HepG2 (cell line): ENCODE measurements around the gene TXNDC11. TPM values are rescaled to one million over a fixed set of nuclear protein-coding genes. Genes with fewer than 3 reads are reported as not detected.

Experiments
- AGO1 ChIP-seq: fragments of 200-400 bp; formaldehyde crosslinking; IDR thresholded peaks from 2 replicates; pipeline ENCODE4 v1.6.1; 2017; ENCODE audit warnings: mild to moderate bottlenecking, low read depth, low read length, moderate library complexity; ENCODE audit not compliant: poor library complexity, severe bottlenecking
- ATAD3A ChIP-seq: sonication (generic); formaldehyde crosslinking; IDR thresholded peaks from 2 replicates; pipeline ENCODE4 v1.4.0; 2020; ENCODE audit warnings: missing genetic modification reagents
- CEBPB ChIP-seq: IDR thresholded peaks from 2 replicates; pipeline ENCODE4 v1.6.1; 2011; ENCODE audit warnings: low read depth, low read length, improper control_type of control experiment, borderline replicate concordance
- DPF2 ChIP-seq: sonication (generic); formaldehyde crosslinking; IDR thresholded peaks from 2 replicates; pipeline ENCODE4 v1.4.0; 2020; ENCODE audit warnings: mild to moderate bottlenecking, low read depth, missing genetic modification reagents, borderline replicate concordance
- ERF ChIP-seq: IDR thresholded peaks from 2 replicates; pipeline ENCODE4 v1.6.1; 2018; ENCODE audit warnings: missing biosample characterization, missing genetic modification reagents
- GFI1 ChIP-seq: sonication (generic); formaldehyde crosslinking; IDR thresholded peaks from 2 replicates; pipeline ENCODE4 v1.5.0; 2020; ENCODE audit warnings: missing genetic modification reagents, mild to moderate bottlenecking, borderline replicate concordance
- HDAC2 ChIP-seq: sonication (generic); formaldehyde crosslinking; IDR thresholded peaks from 2 replicates; pipeline ENCODE4 v1.4.0; 2020; ENCODE audit warnings: missing genetic modification reagents
- KDM4B ChIP-seq: sonication (generic); formaldehyde crosslinking; IDR thresholded peaks from 2 replicates; pipeline ENCODE4 v1.4.0; 2020; ENCODE audit warnings: missing genetic modification reagents
- NCOA1 ChIP-seq: sonication (generic); formaldehyde crosslinking; IDR thresholded peaks from 2 replicates; pipeline ENCODE4 v1.9.0; 2021; ENCODE audit warnings: missing genetic modification reagents
- PHB2 ChIP-seq: fragments of 450-650 bp; IDR thresholded peaks from 2 replicates; pipeline ENCODE4 v1.6.1; 2018; ENCODE audit not compliant: partially characterized antibody
- SNAPC2 ChIP-seq: sonication (generic); formaldehyde crosslinking; IDR thresholded peaks from 2 replicates; pipeline ENCODE4 v1.8.1; 2022; ENCODE audit warnings: mild to moderate bottlenecking, missing genetic modification reagents
- ZNF235 ChIP-seq: sonication (generic); formaldehyde crosslinking; IDR thresholded peaks from 2 replicates; pipeline ENCODE4 v1.8.1; 2023; ENCODE audit warnings: mild to moderate bottlenecking, missing genetic modification reagents, borderline replicate concordance
- ZNF883 ChIP-seq: sonication (generic); formaldehyde crosslinking; IDR thresholded peaks from 2 replicates; pipeline ENCODE4 v1.5.1; 2020; ENCODE audit warnings: mild to moderate bottlenecking, missing genetic modification reagents; ENCODE audit errors: not compliant biosample characterization
- polyA plus RNA-seq, 8 experiments: library from polyadenylated mRNA; depleted of rRNA in 3 of 8; stranded (reverse) in 7 of 8; unstranded in 1 of 8; fragments of >200 nt; fragmentation: Illumina TruSeq in 4 of 8; extraction: Trizol in 4 of 8; gene quantifications; 2 replicates each; pipeline versions ENCODE4 v1.2.1 to v1.2.3, GENCODE V29; 2011 to 2016; ENCODE audit warnings: low read depth in 4 of 8, missing spikeins in 1 of 8, mixed read lengths in 1 of 8; ENCODE audit not compliant: insufficient read depth in 1 of 8
- total RNA-seq, 5 experiments: library from RNA; depleted of rRNA; stranded (reverse); fragments of >200 nt; fragmentation: Illumina TruSeq; extraction: Trizol; gene quantifications; 2 replicates each; pipeline ENCODE4 v1.2.3, GENCODE V29; 2016; ENCODE audit warnings: low read depth in 1 of 5
- TF ChIP-seq, protein P1 (sequence below), 2 experiments: sonication (generic) in 1 of 2; formaldehyde crosslinking in 1 of 2; IDR thresholded peaks; 2 replicates each; pipeline versions ENCODE4 v1.5.1 to v1.6.1; 2011 to 2020; ENCODE audit warnings: borderline replicate concordance in 1 of 2, low read depth in 1 of 2, low read length in 1 of 2, mild to moderate bottlenecking in 1 of 2, missing genetic modification reagents in 1 of 2, moderate library complexity in 1 of 2
- TF ChIP-seq, protein P2 (sequence below): sonication (generic); formaldehyde crosslinking; IDR thresholded peaks from 2 replicates; pipeline ENCODE4 v1.4.0; 2020; ENCODE audit warnings: missing genetic modification reagents
- TF ChIP-seq, protein P3 (sequence below): sonication (generic); formaldehyde crosslinking; IDR thresholded peaks from 2 replicates; pipeline ENCODE4 v1.9.0; 2022; ENCODE audit warnings: low read depth, missing genetic modification reagents

The TXNDC11 gene
- total and polyA plus RNA-seq, 2 of the 13 experiments (the other 11 are each of a cell fraction or from before 2014, with no cell fraction given), result 74.9 to 123 TPM

DNA sequence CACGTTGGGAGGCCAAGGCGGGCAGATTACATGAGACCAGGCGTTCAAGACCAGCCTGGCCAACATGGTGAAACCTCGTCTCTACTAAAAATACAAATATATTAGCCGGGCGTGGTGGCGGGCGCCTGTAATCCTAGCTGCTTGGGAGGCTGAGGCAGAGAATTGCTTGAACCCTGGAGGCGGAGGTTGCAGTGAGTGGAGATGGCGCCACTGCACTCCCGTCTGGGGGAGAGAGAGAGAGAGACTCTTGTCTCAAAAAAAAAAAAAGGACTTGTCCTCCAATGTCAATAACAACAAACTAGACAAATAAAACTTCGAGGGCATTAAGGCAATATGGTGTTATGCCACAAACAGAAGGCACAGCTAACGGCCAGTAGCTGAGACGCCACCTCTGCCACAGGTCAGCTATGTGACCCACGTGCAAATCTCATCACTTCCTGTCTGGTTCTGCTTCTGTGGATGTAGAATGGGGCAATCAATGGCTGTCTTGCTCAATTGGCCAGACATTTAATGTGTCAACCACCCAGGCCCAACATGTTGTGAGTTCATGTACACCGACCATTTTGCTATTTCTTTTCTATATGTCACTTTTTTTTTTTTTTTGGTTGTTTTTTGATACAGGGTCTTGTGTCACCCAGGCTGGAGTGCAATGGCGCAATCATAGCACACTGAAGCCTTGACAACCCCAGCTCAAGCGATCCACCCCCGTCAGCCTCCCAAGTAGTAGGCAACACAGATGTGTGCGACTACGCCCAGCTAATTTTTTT, 834 bp upstream of the TXNDC11 start (continued):
- TF ChIP-seq, protein P1, sequence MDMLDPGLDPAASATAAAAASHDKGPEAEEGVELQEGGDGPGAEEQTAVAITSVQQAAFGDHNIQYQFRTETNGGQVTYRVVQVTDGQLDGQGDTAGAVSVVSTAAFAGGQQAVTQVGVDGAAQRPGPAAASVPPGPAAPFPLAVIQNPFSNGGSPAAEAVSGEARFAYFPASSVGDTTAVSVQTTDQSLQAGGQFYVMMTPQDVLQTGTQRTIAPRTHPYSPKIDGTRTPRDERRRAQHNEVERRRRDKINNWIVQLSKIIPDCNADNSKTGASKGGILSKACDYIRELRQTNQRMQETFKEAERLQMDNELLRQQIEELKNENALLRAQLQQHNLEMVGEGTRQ (IDR thresholded peaks at IDR 0.05; ENCODE audit: low read depth, low read length), result peak; percentile 32
- TF ChIP-seq, protein P1 (CRISPR knock-in tag; IDR thresholded peaks at IDR 0.05; ENCODE audit: borderline replicate concordance), result peak; percentile 61
- no peak for TF ChIP-seq PHB2
- TF ChIP-seq, protein P2, sequence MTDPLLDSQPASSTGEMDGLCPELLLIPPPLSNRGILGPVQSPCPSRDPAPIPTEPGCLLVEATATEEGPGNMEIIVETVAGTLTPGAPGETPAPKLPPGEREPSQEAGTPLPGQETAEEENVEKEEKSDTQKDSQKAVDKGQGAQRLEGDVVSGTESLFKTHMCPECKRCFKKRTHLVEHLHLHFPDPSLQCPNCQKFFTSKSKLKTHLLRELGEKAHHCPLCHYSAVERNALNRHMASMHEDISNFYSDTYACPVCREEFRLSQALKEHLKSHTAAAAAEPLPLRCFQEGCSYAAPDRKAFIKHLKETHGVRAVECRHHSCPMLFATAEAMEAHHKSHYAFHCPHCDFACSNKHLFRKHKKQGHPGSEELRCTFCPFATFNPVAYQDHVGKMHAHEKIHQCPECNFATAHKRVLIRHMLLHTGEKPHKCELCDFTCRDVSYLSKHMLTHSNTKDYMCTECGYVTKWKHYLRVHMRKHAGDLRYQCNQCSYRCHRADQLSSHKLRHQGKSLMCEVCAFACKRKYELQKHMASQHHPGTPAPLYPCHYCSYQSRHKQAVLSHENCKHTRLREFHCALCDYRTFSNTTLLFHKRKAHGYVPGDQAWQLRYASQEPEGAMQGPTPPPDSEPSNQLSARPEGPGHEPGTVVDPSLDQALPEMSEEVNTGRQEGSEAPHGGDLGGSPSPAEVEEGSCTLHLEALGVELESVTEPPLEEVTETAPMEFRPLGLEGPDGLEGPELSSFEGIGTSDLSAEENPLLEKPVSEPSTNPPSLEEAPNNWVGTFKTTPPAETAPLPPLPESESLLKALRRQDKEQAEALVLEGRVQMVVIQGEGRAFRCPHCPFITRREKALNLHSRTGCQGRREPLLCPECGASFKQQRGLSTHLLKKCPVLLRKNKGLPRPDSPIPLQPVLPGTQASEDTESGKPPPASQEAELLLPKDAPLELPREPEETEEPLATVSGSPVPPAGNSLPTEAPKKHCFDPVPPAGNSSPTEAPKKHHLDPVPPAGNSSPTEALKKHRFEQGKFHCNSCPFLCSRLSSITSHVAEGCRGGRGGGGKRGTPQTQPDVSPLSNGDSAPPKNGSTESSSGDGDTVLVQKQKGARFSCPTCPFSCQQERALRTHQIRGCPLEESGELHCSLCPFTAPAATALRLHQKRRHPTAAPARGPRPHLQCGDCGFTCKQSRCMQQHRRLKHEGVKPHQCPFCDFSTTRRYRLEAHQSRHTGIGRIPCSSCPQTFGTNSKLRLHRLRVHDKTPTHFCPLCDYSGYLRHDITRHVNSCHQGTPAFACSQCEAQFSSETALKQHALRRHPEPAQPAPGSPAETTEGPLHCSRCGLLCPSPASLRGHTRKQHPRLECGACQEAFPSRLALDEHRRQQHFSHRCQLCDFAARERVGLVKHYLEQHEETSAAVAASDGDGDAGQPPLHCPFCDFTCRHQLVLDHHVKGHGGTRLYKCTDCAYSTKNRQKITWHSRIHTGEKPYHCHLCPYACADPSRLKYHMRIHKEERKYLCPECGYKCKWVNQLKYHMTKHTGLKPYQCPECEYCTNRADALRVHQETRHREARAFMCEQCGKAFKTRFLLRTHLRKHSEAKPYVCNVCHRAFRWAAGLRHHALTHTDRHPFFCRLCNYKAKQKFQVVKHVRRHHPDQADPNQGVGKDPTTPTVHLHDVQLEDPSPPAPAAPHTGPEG (CRISPR knock-in tag), result peak; percentile 85
- TF ChIP-seq GFI1 (CRISPR knock-in tag), result peak; percentile 96
- 0 out of 2 replicates have a peak, but pooled peaks have one; percentile 29 for TF ChIP-seq ZNF235
- TF ChIP-seq CEBPB, result peak; percentile 99
- TF ChIP-seq SNAPC2 (CRISPR knock-in tag), result no peak
- no peak for TF ChIP-seq NCOA1 (CRISPR knock-in tag)
- TF ChIP-seq KDM4B (CRISPR knock-in tag), result peak; percentile 70; the same call in 1 of the 2 replicates
- peak; percentile 92 for TF ChIP-seq ERF
- no peak for TF ChIP-seq AGO1
- 0 out of 2 replicates have a peak, but pooled peaks have one; percentile 38 for TF ChIP-seq ATAD3A (CRISPR knock-in tag)
- peak; percentile 93 for TF ChIP-seq HDAC2 (CRISPR knock-in tag)
- TF ChIP-seq, protein P3, sequence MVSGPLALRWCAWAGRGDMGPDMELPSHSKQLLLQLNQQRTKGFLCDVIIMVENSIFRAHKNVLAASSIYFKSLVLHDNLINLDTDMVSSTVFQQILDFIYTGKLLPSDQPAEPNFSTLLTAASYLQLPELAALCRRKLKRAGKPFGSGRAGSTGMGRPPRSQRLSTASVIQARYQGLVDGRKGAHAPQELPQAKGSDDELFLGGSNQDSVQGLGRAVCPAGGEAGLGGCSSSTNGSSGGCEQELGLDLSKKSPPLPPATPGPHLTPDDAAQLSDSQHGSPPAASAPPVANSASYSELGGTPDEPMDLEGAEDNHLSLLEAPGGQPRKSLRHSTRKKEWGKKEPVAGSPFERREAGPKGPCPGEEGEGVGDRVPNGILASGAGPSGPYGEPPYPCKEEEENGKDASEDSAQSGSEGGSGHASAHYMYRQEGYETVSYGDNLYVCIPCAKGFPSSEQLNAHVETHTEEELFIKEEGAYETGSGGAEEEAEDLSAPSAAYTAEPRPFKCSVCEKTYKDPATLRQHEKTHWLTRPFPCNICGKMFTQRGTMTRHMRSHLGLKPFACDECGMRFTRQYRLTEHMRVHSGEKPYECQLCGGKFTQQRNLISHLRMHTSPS (CRISPR knock-in tag), result 0 out of 2 replicates have a peak, but pooled peaks have one; percentile 40
- TF ChIP-seq ZNF883, result peak; percentile 31
- TF ChIP-seq DPF2 (CRISPR knock-in tag), result peak; percentile 37; the same call in 1 of the 2 replicates
